Measurements from ENCODE around the gene SEMA5B.

Gene SEMA5B

DNA sequence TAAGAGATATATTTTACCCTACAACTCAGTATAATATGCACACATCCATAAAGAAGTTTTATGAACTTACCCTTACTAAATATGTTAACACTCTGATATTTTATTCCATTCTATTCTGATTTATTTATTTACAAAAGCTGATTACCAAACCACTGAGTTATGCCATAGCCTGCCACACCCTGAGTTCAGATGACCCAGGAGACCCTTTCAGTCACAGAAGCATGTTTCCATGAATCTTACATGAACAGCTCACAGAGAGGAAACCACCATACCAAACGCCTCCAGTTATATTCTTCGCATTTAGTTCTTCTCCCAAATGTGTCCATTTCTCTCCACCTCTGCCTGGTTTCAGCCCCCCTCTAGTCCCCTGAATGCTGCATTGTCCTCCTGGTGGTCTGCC is 103.5 kb downstream of the SEMA5B start:
- H3K14ac ChIP-seq (ENCODE audit: low read length), result no peak overlapping the region
- no peak overlapping the region for H4K91ac ChIP-seq (ENCODE audit: low read depth, low read length, poor library complexity)
- H2BK15ac ChIP-seq (ENCODE audit: low read length), result no peak overlapping the region
- H3K9me3 ChIP-seq (replicated peaks in 1 of 2; ENCODE audit: control insufficient read depth in 2 of 2, insufficient read depth in 1 of 2, low read depth in 1 of 2, low read length in 2 of 2), result no peaks in the 10 kb centered on the region
- H2BK12ac ChIP-seq (ENCODE audit: low read length), result no peak overlapping the region
- WGBS, 2 donors (ENCODE audit: extremely low coverage in 2 of 2, insufficient read length in 2 of 2, insufficient replicate concordance in 1 of 2), result no CpG with 5 or more reads among the region's 2 CpGs
- H3K79me1 ChIP-seq (ENCODE audit: low read depth, low read length), result no peaks in the 10 kb centered on the region
- no peak overlapping the region for H3K23ac ChIP-seq (ENCODE audit: low read depth, low read length, poor library complexity)
- H3K4me2 ChIP-seq (ENCODE audit: insufficient read depth, low read length, poor library complexity, severe bottlenecking), result no peak overlapping the region
- H3K4ac ChIP-seq (ENCODE audit: low read length), result no peak overlapping the region
- H3K9ac ChIP-seq (ENCODE audit: low read depth, low read length, poor library complexity), result no peak overlapping the region
- no peak overlapping the region for H2AFZ ChIP-seq (ENCODE audit: low read length)
- peaks cover 0 to 100% of the 10 kb centered on the region in 2 donors for H3K36me3 ChIP-seq (replicated peaks in 1 of 2; ENCODE audit: control insufficient read depth in 2 of 2, insufficient read depth in 2 of 2, low read length in 2 of 2)
- no peak overlapping the region for H3K27ac ChIP-seq (replicated peaks; ENCODE audit: low read length)
- H2BK5ac ChIP-seq (ENCODE audit: low read length), result no peak overlapping the region
- H4K8ac ChIP-seq (ENCODE audit: low read depth, low read length), result no peak overlapping the region
- no peak for DNase-seq (ENCODE audit: low spot score)
- no peak overlapping the region for H3K18ac ChIP-seq (ENCODE audit: low read length)
- H3K4me3 ChIP-seq (ENCODE audit: low read length in 2 of 2), result no peak overlapping the region
- H2BK120ac ChIP-seq (ENCODE audit: low read depth, low read length), result no peak overlapping the region
- no peak overlapping the region for H2AK5ac ChIP-seq (ENCODE audit: low read depth, low read length)
- H3K27me3 ChIP-seq (ENCODE audit: control insufficient read depth in 3 of 3, insufficient read depth in 3 of 3, low read depth in 1 of 3, low read length in 3 of 3), result peaks cover 0 to 10% (median 0%) of the 10 kb centered on the region in 3 experiments
- peaks cover 0 to 2% of the 10 kb centered on the region in 2 donors for H3K4me1 ChIP-seq (ENCODE audit: control insufficient read depth in 2 of 2, insufficient read depth in 1 of 2, low read depth in 1 of 2, low read length in 2 of 2)

DNA sequence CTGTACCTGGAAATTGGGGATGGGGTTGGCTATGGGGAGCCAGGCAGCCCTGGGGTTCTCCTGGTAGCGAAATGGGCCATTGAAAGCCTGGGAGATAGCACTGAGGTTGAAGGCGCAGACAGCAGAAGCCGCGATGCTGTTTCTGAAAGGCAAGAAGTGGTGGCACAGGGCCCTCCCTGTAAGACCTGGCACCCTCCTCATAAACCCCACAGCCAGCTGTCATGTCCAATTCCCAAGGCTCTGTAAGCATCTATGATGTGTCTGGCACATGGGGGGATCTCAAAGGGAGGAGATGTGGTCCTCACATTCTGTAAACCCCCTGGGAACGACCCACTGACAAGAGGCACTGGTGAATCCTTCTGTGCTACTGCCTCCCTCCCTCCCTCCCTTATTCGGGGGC is 104.0 kb downstream of the SEMA5B start:
- Histone ChIP-seq H3K14ac (ENCODE audit: low read length) (no peak overlapping the region), H3K18ac (ENCODE audit: low read length) (no peak overlapping the region), H3K9me3 (replicated peaks in 1 of 2; ENCODE audit: control insufficient read depth in 2 of 2, insufficient read depth in 1 of 2, low read depth in 1 of 2, low read length in 2 of 2) (no peaks in the 10 kb centered on the region), H3K27ac (replicated peaks; ENCODE audit: low read length) (no peak overlapping the region), H3K4me2 (ENCODE audit: insufficient read depth, low read length, poor library complexity, severe bottlenecking) (no peak overlapping the region), H3K9ac (ENCODE audit: low read depth, low read length, poor library complexity) (no peak overlapping the region), H2BK5ac (ENCODE audit: low read length) (no peak overlapping the region), H3K27me3 (ENCODE audit: control insufficient read depth in 3 of 3, insufficient read depth in 3 of 3, low read depth in 1 of 3, low read length in 3 of 3) (peaks cover 0 to 10% (median 0%) of the 10 kb centered on the region in 3 experiments), H3K4ac (ENCODE audit: low read length) (no peak overlapping the region), H2AFZ (ENCODE audit: low read length) (no peak overlapping the region), H4K91ac (ENCODE audit: low read depth, low read length, poor library complexity) (no peak overlapping the region), H2BK12ac (ENCODE audit: low read length) (no peak overlapping the region), H4K8ac (ENCODE audit: low read depth, low read length) (no peak overlapping the region), H3K23ac (ENCODE audit: low read depth, low read length, poor library complexity) (no peak overlapping the region), H2BK120ac (ENCODE audit: low read depth, low read length) (no peak overlapping the region), H2AK5ac (ENCODE audit: low read depth, low read length) (no peak overlapping the region), H3K36me3 (replicated peaks in 1 of 2; ENCODE audit: control insufficient read depth in 2 of 2, insufficient read depth in 2 of 2, low read length in 2 of 2) (peaks cover 0 to 100% of the 10 kb centered on the region in 2 donors), H3K4me1 (ENCODE audit: control insufficient read depth in 2 of 2, insufficient read depth in 1 of 2, low read depth in 1 of 2, low read length in 2 of 2) (peaks cover 0 to 2% of the 10 kb centered on the region in 2 donors), H3K79me1 (ENCODE audit: low read depth, low read length) (no peaks in the 10 kb centered on the region), H2BK15ac (ENCODE audit: low read length) (no peak overlapping the region), H3K4me3 (ENCODE audit: low read length in 2 of 2) (no peak overlapping the region)
- DNase-seq (ENCODE audit: low spot score), result no peak
- no CpG with 5 or more reads among the region's 6 CpGs for WGBS, 2 donors (ENCODE audit: extremely low coverage in 2 of 2, insufficient read length in 2 of 2, insufficient replicate concordance in 1 of 2)

DNA sequence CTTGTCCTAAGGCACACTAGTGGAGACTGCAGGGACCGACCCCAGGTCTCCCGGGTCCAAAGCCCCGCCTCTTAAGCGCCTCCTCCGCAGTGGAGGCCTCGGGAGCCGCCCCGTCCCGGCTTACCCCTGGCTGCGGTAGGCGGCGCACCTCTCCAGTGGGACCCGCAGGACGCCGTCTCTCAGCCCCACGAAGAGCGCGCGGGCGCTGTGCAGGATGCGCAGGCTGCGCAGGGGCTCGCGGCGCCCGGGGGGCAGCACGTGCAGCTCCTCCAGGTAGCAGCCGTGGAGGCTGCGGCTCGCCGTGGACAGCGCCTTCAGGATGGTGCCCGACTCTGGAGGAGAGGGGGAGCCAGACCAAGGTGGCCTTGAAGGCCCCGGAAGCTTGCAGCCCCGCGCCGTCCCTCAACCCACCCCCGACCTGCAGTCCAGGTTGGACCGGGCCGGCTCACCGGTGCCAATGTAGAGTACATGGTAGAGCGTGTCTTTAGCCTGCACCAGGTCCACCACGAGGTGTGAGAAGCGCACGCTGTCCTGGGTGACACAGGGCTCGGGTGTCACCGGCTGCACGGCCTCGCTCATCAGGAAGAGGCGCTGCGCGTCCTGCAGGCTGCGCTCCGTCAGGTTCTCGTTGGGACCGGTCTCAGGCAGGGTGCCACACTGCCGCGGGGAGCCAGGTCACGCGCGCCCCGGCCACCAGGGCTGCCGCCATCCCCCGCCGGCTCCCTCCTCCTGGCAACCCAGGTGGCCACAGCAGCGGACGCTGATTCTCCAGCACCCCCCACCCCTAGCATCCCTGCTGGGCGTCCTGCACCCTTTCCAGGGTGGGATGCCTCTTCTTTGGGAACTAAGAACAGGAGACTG is 105.5 kb downstream of the SEMA5B start:
- DNase-seq (ENCODE audit: low spot score), result peak; percentile 15
- Histone ChIP-seq H3K18ac (ENCODE audit: low read length) (peak overlapping the region; percentile 67), H4K8ac (ENCODE audit: low read depth, low read length) (no peak overlapping the region), H3K27me3 (ENCODE audit: control insufficient read depth in 3 of 3, insufficient read depth in 3 of 3, low read depth in 1 of 3, low read length in 3 of 3) (peaks cover 0 to 10% (median 0%) of the 10 kb centered on the region in 3 experiments), H3K23ac (ENCODE audit: low read depth, low read length, poor library complexity) (peak overlapping the region; percentile 53), H2AFZ (ENCODE audit: low read length) (no peak overlapping the region), H4K91ac (ENCODE audit: low read depth, low read length, poor library complexity) (no peak overlapping the region), H3K36me3 (replicated peaks in 1 of 2; ENCODE audit: control insufficient read depth in 2 of 2, insufficient read depth in 2 of 2, low read length in 2 of 2) (peaks cover 0 to 100% of the 10 kb centered on the region in 2 donors), H2BK15ac (ENCODE audit: low read length) (no peak overlapping the region), H3K4ac (ENCODE audit: low read length) (no peak overlapping the region), H2AK5ac (ENCODE audit: low read depth, low read length) (peak overlapping the region; percentile 18), H3K9me3 (replicated peaks in 1 of 2; ENCODE audit: control insufficient read depth in 2 of 2, insufficient read depth in 1 of 2, low read depth in 1 of 2, low read length in 2 of 2) (no peaks in the 10 kb centered on the region), H2BK120ac (ENCODE audit: low read depth, low read length) (no peak overlapping the region), H3K4me2 (ENCODE audit: insufficient read depth, low read length, poor library complexity, severe bottlenecking) (peak overlapping the region; percentile 61), H2BK5ac (ENCODE audit: low read length) (no peak overlapping the region), H3K9ac (ENCODE audit: low read depth, low read length, poor library complexity) (no peak overlapping the region), H3K4me3 (ENCODE audit: low read length in 2 of 2) (peak overlapping the region in 1 of 2 donors; percentile 61), H3K79me1 (ENCODE audit: low read depth, low read length) (no peaks in the 10 kb centered on the region), H3K14ac (ENCODE audit: low read length) (no peak overlapping the region), H3K4me1 (ENCODE audit: control insufficient read depth in 2 of 2, insufficient read depth in 1 of 2, low read depth in 1 of 2, low read length in 2 of 2) (peaks cover 0 to 2% of the 10 kb centered on the region in 2 donors), H3K27ac (replicated peaks; ENCODE audit: low read length) (no peak overlapping the region), H2BK12ac (ENCODE audit: low read length) (no peak overlapping the region)
- no CpG with 5 or more reads among the region's 68 CpGs for WGBS, 2 donors (ENCODE audit: extremely low coverage in 2 of 2, insufficient read length in 2 of 2, insufficient replicate concordance in 1 of 2)

DNA sequence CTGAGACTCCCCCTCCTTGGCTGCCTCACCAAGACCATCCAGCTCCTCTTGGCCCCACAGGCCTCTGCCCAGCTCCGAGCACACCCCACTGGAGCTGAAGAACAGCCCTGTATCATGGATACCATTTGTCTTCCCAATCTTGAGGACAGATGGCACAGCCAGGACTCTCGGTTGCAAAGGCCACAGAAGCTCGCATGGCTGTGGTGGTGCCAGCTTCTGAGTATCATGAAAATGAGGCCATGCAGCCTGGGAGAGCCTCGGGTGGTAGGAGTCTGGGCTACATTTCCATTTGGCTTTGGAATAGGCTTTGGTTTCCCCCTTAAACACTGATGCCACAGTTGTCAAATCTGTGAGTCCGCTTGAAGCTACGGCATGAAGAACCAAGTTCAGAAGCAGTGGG is 106.6 kb downstream of the SEMA5B start:
- Histone ChIP-seq H3K9ac (ENCODE audit: low read depth, low read length, poor library complexity) (no peak overlapping the region), H3K79me1 (ENCODE audit: low read depth, low read length) (no peaks in the 10 kb centered on the region), H3K27me3 (ENCODE audit: control insufficient read depth in 3 of 3, insufficient read depth in 3 of 3, low read depth in 1 of 3, low read length in 3 of 3) (peaks cover 0 to 10% (median 0%) of the 10 kb centered on the region in 3 experiments), H2AFZ (ENCODE audit: low read length) (no peak overlapping the region), H2AK5ac (ENCODE audit: low read depth, low read length) (no peak overlapping the region), H3K4me2 (ENCODE audit: insufficient read depth, low read length, poor library complexity, severe bottlenecking) (no peak overlapping the region), H2BK120ac (ENCODE audit: low read depth, low read length) (no peak overlapping the region), H4K91ac (ENCODE audit: low read depth, low read length, poor library complexity) (no peak overlapping the region), H2BK12ac (ENCODE audit: low read length) (no peak overlapping the region), H3K9me3 (replicated peaks in 1 of 2; ENCODE audit: control insufficient read depth in 2 of 2, insufficient read depth in 1 of 2, low read depth in 1 of 2, low read length in 2 of 2) (no peaks in the 10 kb centered on the region), H3K4me1 (ENCODE audit: control insufficient read depth in 2 of 2, insufficient read depth in 1 of 2, low read depth in 1 of 2, low read length in 2 of 2) (peaks cover 0 to 2% of the 10 kb centered on the region in 2 donors), H3K36me3 (replicated peaks in 1 of 2; ENCODE audit: control insufficient read depth in 2 of 2, insufficient read depth in 2 of 2, low read length in 2 of 2) (peaks cover 0 to 100% of the 10 kb centered on the region in 2 donors), H3K23ac (ENCODE audit: low read depth, low read length, poor library complexity) (no peak overlapping the region), H3K4me3 (ENCODE audit: low read length in 2 of 2) (no peak overlapping the region), H2BK15ac (ENCODE audit: low read length) (no peak overlapping the region), H2BK5ac (ENCODE audit: low read length) (no peak overlapping the region), H3K18ac (ENCODE audit: low read length) (no peak overlapping the region), H3K14ac (ENCODE audit: low read length) (no peak overlapping the region), H4K8ac (ENCODE audit: low read depth, low read length) (no peak overlapping the region), H3K27ac (replicated peaks; ENCODE audit: low read length) (no peak overlapping the region), H3K4ac (ENCODE audit: low read length) (no peak overlapping the region)
- no peak for DNase-seq (ENCODE audit: low spot score)
- no CpG with 5 or more reads among the region's 6 CpGs for WGBS, 2 donors (ENCODE audit: extremely low coverage in 2 of 2, insufficient read length in 2 of 2, insufficient replicate concordance in 1 of 2)

Data from neuronal stem cell (in vitro differentiated cells).